ENCODE results near the gene MAPK14.
A peak's percentile ranks its signal among the peaks of the same experiment; 100 is the strongest.

MAPK14 gene

GRCh38 chr6:36141091-36141490 is 113.5 kb downstream of the MAPK14 start:
- no peak for DNase-seq

GRCh38 chr6:36141961-36142360 is 114.4 kb downstream of the MAPK14 start:
- no peak for DNase-seq

- DNase-seq = no peak
Observed at GRCh38 chr6:36142971-36143838, 115.6 kb downstream of the MAPK14 start.

GRCh38 chr6:36145495-36145894 is 117.9 kb downstream of the MAPK14 start:
- DNase-seq = no peak

GRCh38 chr6:36147294-36147693 is 119.7 kb downstream of the MAPK14 start:
- no peak for DNase-seq

GRCh38 chr6:36149476-36149875 is 121.9 kb downstream of the MAPK14 start:
- DNase-seq = no peak

GRCh38 chr6:36150283-36150682 is 122.7 kb downstream of the MAPK14 start:
- DNase-seq = no peak

GRCh38 chr6:36154286-36154685 is 126.7 kb downstream of the MAPK14 start:
- DNase-seq = no peak

GRCh38 chr6:36155662-36156061 is 128.1 kb downstream of the MAPK14 start:
- DNase-seq = no peak

- peak; percentile 67 for DNase-seq
Observed at GRCh38 chr6:36160147-36160760, 132.6 kb downstream of the MAPK14 start.
